Measurements from ENCODE around the gene DARS1. TPM values are rescaled to one million over a fixed set of nuclear protein-coding genes. Genes with fewer than 3 reads are reported as not detected.
"Not testable (repeated sequence)": the region's sequence is repeated elsewhere in the genome, so short reads cannot be mapped to it uniquely, and the experiment has no call there.

Gene DARS1
- total RNA-seq, 1 donor from 2014 or later, result 24.4 TPM

DNA sequence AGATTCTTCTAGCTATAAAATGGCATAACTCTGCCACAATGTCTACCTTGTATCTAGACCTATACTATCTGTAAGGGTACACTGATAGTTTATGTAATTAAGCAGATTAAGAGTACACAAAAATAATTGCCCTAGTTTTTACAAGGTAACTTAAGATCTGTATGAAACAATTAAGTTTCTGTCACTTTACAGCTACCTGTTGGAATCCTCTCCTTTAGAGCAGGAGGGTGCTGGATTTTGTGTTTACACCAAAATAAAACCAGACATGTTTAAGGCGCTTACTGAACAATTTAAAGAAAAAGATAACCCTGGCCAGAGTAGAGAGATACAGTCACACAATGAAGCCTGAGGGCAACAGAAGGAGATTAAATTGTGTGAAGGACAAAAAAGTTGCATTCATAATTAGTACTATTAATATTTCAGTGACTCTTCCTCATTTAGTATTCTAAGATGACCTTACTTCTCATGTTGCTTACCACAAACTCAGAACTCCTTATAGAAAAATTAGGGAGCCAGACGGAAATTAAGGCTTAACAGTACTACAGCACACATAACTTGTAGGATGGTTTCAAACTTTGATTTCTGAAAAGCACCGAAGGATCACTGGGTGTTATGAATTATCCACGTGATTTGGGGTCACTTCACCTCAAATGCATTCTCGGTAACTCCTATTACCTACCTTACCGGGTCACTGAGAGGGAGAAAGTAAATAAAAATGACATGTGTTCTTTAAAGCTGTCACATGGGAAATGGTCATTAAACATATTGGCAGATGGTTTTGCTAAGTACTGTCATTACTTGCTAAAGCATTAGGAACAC lies 1.0 kb downstream of the DARS1 start:
- no peak for DNase-seq (ENCODE audit: low read depth in 2 of 2)

DNA sequence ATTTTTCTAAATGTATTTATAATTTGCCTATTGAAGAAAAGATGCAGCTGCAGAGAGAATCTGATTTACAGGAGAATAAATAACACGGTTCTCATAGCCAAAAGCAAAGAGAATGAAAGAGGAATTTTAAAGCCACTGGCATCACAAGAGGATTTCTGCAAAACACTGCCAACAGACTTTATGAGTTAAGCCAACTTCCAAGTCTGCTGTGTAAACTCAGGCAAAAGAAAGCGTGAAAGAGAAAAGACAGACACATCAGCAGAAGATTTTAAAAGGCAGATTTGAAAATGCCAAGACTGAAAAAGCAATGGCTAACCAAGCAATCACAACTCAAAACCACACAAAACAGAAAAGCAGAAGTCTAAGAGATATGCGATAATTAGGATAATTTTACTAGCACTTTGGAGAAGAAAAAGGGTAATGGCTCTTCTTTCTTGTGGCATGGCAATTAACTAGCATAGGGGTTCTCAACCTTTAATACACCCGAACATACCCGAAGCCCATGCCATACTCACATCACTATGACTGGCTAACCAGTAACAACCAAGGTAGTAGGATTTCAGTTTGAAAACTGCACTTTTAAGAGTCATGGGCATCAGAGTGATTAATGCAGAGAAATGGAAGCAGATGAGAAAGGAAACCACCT lies 4.9 kb downstream of the DARS1 start:
- DNase-seq (ENCODE audit: low read depth in 2 of 2), result no peak

DNA sequence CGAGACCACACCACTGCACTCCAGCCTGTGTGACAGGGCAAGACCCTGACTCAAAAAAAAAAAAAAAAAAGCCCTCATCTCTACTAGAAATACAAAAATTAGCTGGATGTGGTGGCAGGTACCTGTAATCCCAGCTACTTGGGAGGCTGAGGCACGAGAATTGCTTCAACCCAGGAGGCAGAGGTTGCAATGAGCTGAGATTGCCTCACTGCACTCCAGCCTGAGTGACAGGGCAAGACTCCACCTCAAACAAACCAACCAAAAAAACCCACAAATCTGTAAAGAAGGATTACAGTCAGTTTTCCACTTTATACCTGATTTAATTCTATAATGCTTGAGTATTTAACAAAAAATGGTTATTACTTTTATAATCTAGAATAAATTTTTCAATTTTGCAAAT lies 9.7 kb downstream of the DARS1 start:
- no peak for DNase-seq (ENCODE audit: low read depth in 2 of 2)

DNA sequence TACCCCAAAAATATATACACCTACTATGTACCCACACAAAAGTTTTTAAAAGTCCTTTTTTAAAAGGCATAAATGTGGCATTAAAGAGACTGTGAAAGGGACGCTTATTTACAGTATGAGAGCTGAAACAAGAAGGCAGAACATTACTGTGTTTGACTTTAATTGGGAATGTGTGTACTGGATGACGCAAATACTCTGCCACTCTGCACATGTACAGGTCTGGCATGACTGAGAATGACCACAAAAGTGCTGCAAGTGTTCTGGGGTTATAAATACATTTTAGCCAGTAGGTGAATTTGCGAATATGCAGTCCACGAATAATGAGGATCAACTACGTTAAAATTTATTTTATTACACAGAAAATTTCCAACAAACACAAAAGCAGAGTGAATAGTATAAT lies 11.4 kb downstream of the DARS1 start:
- no peak for DNase-seq (ENCODE audit: low read depth in 2 of 2)

DNA sequence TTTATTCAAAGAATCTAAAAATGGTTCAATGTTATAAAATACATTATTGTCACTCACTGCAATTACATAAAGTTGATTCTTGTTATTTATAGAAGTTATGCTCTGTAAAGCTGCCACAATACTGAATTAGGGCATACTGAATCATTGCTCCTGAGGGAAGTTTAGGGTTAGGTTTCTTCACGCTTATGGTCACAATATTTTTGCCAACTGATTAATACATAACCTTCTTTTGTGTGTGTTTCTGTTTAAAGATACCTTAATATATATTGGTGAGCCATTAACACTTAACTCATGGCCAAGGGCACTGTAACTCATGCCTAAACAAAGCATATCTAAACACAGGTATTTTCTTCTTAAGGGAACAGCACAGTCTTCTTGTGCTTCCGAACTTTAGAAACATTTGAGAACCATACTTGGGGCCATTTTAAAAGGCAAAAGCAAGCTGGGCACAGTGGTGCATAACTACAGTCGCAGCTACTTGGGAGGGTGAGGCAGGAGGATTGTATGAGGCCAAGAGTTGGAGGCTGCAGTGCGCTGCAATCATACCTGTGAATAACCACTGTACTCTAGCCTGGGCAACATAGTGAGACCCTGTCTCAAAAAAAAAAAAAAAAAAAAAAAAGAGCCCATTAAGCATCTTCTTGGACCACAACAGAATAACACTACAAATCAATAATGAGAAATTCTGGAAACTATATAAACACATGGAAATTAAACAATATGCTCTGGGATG lies 15.6 kb downstream of the DARS1 start:
- no peak for DNase-seq (ENCODE audit: low read depth in 2 of 2)

DNA sequence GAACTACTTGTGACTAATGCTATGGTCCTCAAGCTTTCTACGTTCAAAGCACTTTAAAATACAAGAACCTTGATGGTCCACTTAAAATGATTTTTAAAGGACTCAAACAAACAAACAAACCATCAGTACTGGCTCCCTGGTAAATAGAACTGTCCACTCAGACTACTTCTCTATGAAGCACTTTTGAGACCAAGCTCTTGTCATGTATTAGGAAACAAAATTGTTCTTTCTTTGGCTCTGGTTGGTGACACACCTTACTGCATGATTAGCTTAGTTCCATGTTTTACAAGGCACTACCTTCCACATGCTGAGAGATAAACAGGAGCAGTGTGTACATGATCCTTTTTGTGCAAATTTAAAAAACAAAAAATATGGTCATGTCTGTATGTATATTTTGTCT lies 19.7 kb downstream of the DARS1 start:
- no peak for DNase-seq (ENCODE audit: low read depth in 2 of 2)

DNA sequence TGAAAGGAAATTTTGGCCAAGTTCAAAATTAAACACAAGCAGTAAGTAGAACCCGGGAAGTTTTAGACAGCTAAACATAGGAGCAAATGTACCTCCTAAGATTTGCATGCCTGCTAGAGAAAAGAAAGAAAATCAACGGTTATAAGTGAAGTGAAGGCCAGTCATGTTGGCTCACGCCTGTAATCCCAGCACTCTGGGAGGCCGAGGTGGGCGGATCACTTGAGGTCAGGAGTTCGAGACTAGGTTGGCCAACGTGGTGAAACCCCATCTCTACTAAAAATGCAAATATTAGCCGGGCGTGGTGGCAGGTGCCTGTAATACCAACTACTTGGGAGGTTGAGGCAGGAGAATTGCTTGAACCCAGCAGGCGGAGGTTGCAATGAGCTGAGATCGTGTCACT lies 21.0 kb downstream of the DARS1 start:
- DNase-seq (ENCODE audit: low read depth in 2 of 2), result not testable (repeated sequence)

DNA sequence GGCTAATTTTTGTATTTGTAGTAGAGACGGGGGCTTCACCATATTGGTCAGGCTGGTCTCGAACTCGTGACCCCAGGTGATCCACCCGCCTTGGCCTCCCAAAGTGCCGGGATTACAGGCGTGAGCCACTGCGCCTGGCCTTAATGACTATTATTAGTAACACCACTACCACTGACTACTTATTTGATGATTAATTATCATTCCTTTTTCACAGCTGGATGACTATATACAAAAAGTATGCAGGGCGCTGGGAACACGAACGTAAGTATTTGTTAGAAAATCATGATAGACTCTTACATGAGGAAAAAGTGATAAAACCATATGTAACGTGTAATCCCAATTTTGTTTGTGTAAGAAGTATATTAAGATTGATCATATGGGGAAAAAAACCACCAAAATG lies 21.6 kb downstream of the DARS1 start:
- DNase-seq (ENCODE audit: low read depth in 2 of 2), result no peak

DNA sequence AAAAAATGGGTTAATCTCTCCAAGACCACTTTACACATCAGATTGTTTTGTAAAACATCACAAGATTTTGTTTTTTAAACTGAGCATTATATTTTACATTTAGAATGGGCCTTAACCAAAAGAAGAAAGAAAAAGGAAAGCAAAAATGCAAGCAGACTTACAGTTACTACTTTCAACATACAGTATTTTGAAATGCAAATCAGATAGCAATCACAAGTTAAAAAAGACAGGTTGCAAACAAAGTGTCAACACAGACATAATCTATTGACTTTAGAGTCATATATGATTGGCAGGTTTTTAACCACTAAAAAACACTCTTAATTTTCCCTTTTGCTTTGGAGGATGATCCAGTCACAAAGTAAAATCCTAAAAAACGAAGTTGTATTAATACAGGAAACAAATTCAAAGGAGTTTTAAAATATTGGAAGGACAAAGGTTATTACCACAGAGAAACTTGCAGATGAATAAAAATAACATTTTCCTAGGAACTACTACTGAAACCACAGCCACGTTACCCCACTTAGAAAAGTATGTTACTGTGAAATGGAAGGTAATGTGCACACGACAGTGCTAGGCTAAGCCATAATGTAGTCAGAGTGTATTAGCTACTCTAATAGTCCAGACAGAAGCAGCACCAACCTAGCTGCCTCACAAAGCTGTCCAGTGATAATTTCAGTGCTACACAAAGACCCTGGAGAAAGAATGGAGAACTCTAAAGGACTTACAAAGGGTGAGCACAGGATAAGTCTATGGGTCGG lies 22.9 kb downstream of the DARS1 start:
- DNase-seq (ENCODE audit: low read depth in 2 of 2), result no peak

DNA sequence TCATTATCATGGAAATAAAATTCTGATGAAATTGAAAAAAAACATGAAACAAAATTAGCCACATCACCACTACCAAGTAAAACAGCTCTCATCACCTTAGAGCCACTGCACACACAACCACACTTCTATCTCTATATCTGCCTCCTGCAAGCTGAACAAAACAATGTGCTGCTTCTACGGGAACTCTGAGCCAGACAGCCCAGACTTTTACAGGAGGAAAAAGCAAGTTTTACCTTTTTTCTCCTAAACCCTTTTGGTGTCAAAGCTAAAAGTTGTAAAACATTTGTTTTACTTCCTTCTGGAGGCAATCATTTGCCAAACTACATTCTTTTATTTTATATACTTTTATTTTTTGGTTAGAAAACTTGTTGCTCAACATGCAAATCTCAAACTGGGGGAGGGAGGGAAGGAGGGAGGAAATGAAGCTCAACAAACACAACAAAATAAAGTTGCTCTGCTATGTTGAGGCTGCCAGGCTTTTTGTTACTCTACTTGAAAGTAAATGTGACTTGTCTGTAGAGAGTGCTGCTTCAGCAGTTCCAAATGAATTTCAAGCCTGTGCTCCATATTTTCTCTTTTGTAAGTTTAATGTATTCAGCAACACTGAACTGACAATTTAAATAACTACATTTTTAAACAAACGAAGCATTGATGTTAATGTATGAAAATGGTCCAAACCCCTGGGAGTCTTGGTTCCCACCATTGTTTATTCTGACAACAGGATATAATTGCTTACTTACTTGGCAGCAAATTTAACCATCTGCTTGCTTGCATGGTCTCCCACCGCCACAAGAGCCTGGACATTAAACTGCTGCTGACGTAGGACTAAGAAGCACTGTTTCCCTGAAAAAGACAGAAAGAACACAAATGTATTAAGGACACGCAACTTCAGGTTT lies 24.5 kb downstream of the DARS1 start:
- DNase-seq (ENCODE audit: low read depth in 2 of 2), result peak; percentile 24 to 86

DNA sequence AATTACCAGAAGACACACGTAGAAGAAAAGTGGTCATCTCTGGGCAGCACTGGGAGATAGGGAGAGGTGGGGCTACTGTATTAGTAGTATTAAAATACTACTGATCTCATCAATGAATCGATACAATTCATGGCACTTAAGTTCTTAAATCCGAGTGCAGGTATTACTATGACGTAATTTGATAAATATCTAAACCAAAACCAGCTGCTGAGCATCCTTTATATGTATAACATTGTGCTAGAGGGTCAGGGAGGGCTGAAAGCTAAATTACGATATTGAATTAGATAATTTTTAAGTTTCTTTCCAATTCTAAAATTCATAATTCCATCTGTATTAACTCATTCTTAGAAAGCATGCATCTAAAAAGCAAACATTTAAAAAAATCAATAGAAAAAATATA lies 25.3 kb downstream of the DARS1 start:
- DNase-seq (ENCODE audit: low read depth in 2 of 2), result no peak

DNA sequence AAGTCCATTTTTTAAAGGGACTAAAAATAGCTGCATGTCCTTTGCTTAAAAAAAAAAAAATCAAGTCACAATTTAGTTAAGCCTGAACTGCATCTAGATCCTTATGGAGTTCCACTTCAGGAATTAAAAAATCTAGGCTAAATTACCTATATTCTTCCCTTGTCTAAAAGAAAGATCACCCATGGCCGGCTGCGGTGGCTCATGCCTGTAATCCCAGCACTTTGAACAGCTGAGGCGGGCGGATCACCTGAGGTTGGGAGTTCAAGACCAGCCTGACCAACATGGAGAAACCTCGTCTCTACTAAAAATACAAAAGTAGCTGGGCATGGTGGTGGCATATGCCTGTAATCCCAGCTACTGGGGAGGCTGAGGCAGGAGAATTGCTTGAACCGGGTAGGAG lies 26.5 kb downstream of the DARS1 start:
- not testable (repeated sequence) for DNase-seq (ENCODE audit: low read depth in 2 of 2)

DNA sequence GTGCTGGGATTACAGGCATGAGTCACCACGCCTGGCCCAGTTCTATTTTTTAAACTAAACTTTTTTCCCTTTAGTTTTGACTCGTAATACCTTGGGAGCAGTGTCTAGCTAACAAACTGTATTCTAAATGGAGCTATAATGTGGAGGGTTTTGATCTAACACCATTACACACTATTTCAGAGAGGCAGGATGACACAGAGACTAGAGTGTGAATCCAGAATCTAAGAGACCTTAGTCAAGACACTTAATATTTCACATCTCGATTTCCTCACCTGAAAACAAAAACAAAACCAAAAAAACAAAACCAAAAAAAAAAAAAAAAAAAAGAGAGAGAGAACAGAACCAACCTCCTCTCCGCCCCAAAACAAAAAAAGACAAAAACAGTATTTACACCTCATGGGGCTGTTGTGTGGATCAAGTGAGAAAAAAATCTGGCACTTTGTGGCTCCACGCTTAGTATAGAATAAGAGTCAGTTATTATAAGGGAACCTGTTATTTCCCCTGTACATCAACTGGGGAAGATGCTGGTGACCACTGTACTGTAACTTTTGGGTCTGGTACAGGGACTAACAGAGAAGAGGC lies 31.3 kb downstream of the DARS1 start:
- DNase-seq (ENCODE audit: low read depth in 2 of 2), result no peak

DNA sequence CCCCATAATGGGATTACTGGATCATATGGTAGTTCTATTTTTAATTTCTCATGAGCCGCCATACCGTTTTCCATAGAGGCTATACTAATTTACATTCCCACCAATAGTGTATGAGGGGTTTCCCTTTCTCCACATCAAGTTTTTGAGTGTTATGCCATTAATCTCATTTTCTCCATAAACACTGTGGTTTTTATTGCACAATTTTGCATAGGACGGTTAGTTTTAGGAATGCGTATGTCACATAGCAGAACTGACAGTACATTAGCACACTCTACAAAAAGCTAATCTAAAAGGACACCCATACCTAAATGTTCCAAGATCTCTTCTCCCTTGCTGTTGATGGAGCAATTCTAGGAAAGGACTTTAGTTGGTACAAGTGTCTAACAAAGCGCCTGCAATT lies 32.5 kb downstream of the DARS1 start:
- DNase-seq (ENCODE audit: low read depth in 2 of 2), result no peak

DNA sequence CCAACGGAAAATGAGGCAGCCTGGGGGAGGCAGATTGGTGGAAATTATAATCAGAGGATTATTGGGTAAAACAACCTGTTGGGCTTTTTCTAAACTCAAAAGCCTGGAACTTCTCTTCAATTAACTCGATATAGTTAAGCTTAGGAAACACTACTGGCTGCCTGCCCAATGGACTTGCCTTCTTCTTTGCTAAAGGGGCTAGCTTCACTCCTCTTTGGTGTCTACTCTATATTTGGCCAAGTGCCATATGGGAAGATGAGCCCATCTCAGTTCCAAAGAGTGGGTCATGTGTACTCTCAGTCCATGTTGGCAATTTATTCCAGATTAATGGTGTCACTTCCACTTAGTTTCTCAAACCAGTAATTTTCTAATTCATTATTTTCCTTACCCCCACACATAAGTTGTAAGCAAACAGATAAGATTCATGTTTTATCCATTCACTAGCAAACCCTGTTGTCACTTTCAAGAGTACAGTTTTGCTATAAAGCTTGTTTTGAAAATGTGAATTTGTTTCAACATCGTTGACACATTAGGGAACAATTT lies 34.3 kb downstream of the DARS1 start:
- DNase-seq (ENCODE audit: low read depth in 2 of 2), result no peak

DNA sequence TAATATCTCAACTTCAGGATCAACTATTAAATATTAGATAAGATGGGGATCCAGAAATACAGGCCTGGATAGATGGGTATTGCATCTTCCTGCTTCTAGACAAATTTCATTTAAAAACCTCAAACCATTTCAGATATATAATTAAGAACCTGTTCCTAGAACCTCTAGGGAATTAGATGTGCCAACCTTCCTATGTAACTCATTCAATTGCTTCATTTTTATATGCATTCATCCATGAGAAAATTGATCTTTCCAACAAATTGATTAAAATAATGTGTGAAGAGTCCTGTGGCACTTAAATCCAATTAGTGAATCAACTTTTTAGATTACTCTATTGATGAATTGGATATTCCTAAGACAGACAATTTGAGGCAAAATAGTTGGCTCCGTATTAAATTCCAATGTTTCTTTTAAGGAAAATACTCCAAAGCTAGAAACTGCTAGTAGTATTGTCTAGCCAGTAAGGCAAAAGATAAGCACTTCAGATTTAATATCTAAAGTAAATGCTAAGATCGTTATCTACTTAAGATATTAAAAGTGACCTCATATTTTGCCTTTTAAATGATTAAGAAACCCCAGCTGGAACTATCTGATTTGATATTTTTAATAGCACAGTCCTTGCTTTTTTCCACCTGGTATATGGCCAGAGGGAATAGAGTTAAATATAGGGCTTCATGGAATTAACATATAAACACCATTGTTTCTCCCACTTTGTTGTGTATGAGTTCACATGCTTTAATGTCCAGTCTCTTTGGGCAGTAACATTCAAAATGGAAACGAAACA lies 35.8 kb downstream of the DARS1 start:
- DNase-seq (ENCODE audit: low read depth in 2 of 2), result no peak

DNA sequence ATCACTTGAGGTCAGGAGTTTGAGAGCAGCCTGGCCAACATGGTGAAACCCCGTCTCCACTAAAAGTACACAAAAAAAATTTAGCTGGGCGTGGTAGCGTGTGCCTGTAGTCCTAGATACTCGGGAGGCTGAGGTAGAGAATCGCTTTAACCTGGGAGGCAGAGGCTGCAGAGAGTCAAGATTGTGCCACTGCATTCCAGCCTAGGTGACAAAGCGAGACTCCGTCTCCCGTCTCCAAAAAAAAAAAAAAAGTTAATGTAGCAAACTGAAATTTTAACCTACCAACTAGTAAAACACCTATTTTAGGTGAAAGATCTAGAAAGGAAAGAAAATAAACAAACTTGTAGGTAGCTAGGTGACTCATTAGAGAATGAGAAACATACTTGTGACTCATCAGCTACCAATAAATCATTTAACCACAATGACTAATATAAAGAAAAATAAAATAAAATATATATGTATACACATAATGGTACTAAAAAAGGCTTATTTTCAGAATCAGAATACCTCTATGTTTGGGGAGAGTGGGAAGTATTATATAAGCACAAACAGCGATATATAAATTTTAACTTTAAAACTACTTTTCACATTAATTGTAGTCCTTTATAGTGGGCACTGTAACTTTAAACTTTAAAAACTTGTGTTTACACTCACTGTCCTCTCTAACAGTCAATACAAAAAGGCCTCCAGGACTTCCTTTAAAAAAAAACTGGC lies 36.6 kb downstream of the DARS1 start:
- DNase-seq (ENCODE audit: low read depth in 2 of 2), result peak; percentile 25 to 83

DNA sequence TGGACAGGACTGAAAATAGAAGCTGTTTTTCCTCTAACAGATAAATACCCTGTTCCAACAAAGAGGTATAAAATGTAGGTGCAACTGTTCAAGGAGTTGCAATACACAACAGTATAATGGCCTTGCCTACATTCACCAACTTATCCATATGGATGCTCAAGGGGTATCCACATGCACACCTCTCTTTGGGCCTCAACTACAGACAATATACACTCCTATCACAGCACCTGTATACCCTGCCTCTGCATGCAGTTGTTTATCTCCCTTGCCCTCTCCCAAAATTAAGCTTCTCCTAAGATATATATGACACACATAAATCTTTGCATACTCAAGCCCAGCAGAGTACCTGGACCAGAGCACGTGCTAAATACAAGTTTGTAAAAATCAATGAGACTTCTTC lies 37.3 kb downstream of the DARS1 start:
- DNase-seq (ENCODE audit: low read depth in 2 of 2), result no peak

DNA sequence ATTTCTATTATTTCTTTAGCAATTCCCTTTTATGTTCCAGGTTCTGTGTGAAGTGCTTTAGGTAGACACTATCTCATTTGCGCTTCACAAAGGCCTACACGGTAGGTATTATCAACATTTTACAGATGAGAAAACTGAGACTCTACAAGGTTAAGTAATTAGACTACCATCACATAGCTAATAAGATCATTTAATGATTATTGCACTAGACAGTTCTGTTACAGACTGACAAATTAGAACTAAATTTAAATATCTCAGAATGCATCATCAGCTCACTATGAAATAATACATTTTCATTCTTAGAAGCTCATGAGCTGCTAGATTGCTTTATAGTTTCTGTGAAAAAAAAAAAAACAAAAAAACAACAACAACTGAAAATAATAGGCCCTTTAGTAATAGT lies 37.9 kb downstream of the DARS1 start:
- DNase-seq (ENCODE audit: low read depth in 2 of 2), result no peak

All from lung microvascular endothelial cell (primary cell).